ENCODE results near the gene LAMP1.

The LAMP1 gene

DNA sequence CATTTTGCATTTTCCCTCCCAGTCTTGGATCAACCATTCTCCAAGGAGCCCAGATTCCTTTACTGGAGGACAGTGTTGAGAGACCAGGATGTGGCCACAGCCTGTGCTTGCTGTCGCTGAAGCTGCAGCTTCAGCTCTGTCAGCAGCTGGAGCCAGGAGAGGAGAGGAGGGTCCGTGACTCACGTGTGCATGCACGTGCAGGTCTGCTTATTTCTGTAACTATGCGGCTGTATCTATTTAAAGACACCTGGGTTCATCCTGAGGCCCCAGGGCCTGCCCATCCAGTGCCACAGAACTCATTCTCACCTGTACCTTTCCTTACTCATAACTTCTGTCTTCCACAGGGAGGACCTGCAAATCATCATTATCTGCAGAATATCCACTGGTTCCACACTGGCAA is 8.2 kb upstream of the LAMP1 start:
- DNase-seq (ENCODE audit: extremely low read depth, low read depth), result no peak
- TF ChIP-seq, protein P1, sequence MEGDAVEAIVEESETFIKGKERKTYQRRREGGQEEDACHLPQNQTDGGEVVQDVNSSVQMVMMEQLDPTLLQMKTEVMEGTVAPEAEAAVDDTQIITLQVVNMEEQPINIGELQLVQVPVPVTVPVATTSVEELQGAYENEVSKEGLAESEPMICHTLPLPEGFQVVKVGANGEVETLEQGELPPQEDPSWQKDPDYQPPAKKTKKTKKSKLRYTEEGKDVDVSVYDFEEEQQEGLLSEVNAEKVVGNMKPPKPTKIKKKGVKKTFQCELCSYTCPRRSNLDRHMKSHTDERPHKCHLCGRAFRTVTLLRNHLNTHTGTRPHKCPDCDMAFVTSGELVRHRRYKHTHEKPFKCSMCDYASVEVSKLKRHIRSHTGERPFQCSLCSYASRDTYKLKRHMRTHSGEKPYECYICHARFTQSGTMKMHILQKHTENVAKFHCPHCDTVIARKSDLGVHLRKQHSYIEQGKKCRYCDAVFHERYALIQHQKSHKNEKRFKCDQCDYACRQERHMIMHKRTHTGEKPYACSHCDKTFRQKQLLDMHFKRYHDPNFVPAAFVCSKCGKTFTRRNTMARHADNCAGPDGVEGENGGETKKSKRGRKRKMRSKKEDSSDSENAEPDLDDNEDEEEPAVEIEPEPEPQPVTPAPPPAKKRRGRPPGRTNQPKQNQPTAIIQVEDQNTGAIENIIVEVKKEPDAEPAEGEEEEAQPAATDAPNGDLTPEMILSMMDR (IDR thresholded peaks at IDR 0.05; ENCODE audit: low read depth, low read length), result no peak

DNA sequence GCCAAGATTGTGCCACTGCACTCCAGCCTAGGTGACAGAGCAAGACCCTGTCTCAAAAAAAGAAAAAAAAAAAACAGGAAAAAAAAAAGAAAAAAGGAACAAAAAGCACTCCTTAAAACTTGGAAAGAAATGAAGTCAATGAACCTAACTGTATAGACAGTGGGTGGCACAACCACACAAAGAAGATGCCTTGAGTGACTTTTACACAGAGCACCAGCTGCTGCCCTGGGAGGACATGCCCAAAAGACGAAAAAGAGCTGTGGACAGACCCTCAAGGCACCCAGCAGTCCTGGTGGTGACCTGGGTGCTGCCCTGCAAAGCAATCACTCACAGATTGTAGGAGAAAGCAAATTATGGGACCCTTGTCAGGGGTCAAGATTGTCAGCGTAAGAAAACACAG is 5.9 kb upstream of the LAMP1 start:
- DNase-seq (ENCODE audit: extremely low read depth, low read depth), result no peak
- TF ChIP-seq, protein P1 (IDR thresholded peaks at IDR 0.05; ENCODE audit: low read depth, low read length), result no peak

- TF ChIP-seq, protein P1 (IDR thresholded peaks at IDR 0.05; ENCODE audit: low read depth, low read length), result no peak
- DNase-seq (ENCODE audit: extremely low read depth, low read depth), result no peak
Measured at GRCh38 chr13:113292021-113292862, 4.8 kb upstream of the LAMP1 start.

GRCh38 chr13:113293686-113294085 is 3.4 kb upstream of the LAMP1 start:
- TF ChIP-seq, protein P1 (IDR thresholded peaks at IDR 0.05; ENCODE audit: low read depth, low read length), result no peak
- DNase-seq (ENCODE audit: extremely low read depth, low read depth), result no peak

DNA sequence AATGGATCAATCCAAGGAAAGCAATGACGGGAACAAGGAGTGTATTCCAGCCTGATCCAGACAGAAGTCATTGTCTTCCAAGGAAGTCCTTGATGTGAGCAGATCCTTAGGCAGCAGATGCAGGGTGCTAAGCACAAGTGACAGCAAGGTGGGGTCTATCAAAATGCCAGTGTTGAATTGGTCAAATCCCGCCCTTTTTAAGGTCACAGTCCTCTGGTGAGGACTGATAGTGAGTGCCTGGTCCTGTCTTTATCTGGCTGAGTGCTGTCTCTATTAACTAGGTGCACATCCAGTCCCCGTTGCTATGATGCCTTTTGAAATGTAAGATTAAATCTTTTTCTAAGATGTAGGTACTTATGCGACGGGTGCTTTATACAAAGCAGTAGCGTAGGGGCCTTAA is 1.3 kb upstream of the LAMP1 start:
- DNase-seq (ENCODE audit: extremely low read depth, low read depth), result no peak
- TF ChIP-seq, protein P1 (IDR thresholded peaks at IDR 0.05; ENCODE audit: low read depth, low read length), result no peak

GRCh38 chr13:113297370-113298042 is 467 bp downstream of the LAMP1 start:
- DNase-seq (ENCODE audit: extremely low read depth, low read depth), result no peak

More at GRCh38 chr13:113297370-113298042, 467 bp downstream of the LAMP1 start:
- TF ChIP-seq, protein P1 (IDR thresholded peaks at IDR 0.05; ENCODE audit: low read depth, low read length), result no peak

Measured in AG09319 (cell line).